Measurements from ENCODE around the gene EXD2.

DNA sequence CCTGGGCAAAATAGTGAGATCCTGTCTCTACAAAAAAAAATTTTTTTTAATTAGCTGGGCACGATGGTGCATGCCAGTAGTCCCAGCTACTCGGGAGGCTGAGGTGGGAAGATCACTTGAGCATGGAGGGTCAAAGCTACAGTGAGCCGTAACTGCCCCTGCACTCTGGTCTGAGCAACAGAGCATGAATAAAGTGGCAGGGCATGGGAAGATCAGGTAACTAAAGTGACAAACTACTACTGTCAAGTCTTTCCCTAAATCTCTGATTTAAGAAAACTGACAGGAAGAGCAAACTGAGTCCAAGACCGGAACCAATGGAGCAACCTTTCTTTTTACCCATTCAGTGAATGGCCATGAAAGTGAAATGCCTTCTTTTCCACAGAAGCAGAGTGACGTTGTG is 49.2 kb upstream of the EXD2 start:
- TF ChIP-seq, protein P1, sequence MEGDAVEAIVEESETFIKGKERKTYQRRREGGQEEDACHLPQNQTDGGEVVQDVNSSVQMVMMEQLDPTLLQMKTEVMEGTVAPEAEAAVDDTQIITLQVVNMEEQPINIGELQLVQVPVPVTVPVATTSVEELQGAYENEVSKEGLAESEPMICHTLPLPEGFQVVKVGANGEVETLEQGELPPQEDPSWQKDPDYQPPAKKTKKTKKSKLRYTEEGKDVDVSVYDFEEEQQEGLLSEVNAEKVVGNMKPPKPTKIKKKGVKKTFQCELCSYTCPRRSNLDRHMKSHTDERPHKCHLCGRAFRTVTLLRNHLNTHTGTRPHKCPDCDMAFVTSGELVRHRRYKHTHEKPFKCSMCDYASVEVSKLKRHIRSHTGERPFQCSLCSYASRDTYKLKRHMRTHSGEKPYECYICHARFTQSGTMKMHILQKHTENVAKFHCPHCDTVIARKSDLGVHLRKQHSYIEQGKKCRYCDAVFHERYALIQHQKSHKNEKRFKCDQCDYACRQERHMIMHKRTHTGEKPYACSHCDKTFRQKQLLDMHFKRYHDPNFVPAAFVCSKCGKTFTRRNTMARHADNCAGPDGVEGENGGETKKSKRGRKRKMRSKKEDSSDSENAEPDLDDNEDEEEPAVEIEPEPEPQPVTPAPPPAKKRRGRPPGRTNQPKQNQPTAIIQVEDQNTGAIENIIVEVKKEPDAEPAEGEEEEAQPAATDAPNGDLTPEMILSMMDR (conservative IDR thresholded peaks at IDR 0.05): no peak
- TF ChIP-seq ZFX (IDR thresholded peaks at IDR 0.05): no peak
